ENCODE results near the gene DIS3L. TPM values are rescaled to one million over a fixed set of nuclear protein-coding genes. Genes with fewer than 3 reads are reported as not detected.
A peak's percentile ranks its signal among the peaks of the same experiment; 100 is the strongest.
"Not testable (repeated sequence)": the region's sequence is repeated elsewhere in the genome, so short reads cannot be mapped to it uniquely, and the experiment has no call there.

DIS3L gene
- total RNA-seq, 1 donor from 2014 or later: 12.4 TPM

DNA sequence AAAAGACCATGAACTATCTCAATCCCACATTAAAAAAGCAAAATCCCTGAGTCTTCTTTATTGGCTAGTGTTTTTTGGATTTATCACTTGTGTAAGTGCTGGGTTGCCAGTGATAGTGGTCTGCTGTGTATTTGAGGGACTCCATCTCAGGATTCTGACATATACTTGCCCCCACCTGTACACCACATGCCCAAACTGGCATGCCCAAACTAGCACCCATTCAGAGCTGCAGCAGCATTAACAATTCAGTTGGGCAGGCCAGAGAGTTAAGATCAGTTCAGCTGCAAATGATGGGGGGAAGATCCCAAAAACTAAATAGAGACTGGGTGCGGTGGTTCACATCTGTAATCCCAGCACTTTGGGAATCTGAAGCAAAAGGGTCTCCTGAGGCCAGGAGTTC lies 69.4 kb downstream of the DIS3L start:
- H3K36me3 ChIP-seq (ENCODE audit: control insufficient read depth, insufficient read depth, low read length): no peaks in the 10 kb centered on the region
- no peak for DNase-seq (ENCODE audit: low read depth)
- TF ChIP-seq, protein P1, sequence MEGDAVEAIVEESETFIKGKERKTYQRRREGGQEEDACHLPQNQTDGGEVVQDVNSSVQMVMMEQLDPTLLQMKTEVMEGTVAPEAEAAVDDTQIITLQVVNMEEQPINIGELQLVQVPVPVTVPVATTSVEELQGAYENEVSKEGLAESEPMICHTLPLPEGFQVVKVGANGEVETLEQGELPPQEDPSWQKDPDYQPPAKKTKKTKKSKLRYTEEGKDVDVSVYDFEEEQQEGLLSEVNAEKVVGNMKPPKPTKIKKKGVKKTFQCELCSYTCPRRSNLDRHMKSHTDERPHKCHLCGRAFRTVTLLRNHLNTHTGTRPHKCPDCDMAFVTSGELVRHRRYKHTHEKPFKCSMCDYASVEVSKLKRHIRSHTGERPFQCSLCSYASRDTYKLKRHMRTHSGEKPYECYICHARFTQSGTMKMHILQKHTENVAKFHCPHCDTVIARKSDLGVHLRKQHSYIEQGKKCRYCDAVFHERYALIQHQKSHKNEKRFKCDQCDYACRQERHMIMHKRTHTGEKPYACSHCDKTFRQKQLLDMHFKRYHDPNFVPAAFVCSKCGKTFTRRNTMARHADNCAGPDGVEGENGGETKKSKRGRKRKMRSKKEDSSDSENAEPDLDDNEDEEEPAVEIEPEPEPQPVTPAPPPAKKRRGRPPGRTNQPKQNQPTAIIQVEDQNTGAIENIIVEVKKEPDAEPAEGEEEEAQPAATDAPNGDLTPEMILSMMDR (IDR thresholded peaks at IDR 0.05; ENCODE audit: insufficient read depth, low read length, poor library complexity, severe bottlenecking): no peak
- no peaks in the 10 kb centered on the region for H3K27me3 ChIP-seq (ENCODE audit: control insufficient read depth, insufficient read depth, low read length)
- no peak overlapping the region for H3K4me3 ChIP-seq (ENCODE audit: low read depth, low read length)

- Histone ChIP-seq H3K36me3 (ENCODE audit: control insufficient read depth, insufficient read depth, low read length) (no peaks in the 10 kb centered on the region), H3K27me3 (ENCODE audit: control insufficient read depth, insufficient read depth, low read length) (no peaks in the 10 kb centered on the region), H3K4me3 (ENCODE audit: low read depth, low read length) (no peak overlapping the region)
- DNase-seq (ENCODE audit: low read depth): no peak
- TF ChIP-seq, protein P1 (IDR thresholded peaks at IDR 0.05; ENCODE audit: insufficient read depth, low read length, poor library complexity, severe bottlenecking): no peak
Observed at GRCh38 chr15:66364944-66365528, 71.7 kb downstream of the DIS3L start.

GRCh38 chr15:66369773-66370651 lies 76.6 kb downstream of the DIS3L start:
- TF ChIP-seq, protein P1 (IDR thresholded peaks at IDR 0.05; ENCODE audit: insufficient read depth, low read length, poor library complexity, severe bottlenecking): no peak
- Histone ChIP-seq H3K4me3 (ENCODE audit: low read depth, low read length) (peak overlapping the region; percentile 18), H3K36me3 (ENCODE audit: control insufficient read depth, insufficient read depth, low read length) (no peaks in the 10 kb centered on the region), H3K27me3 (ENCODE audit: control insufficient read depth, insufficient read depth, low read length) (no peaks in the 10 kb centered on the region)
- no peak for DNase-seq (ENCODE audit: low read depth)

DNA sequence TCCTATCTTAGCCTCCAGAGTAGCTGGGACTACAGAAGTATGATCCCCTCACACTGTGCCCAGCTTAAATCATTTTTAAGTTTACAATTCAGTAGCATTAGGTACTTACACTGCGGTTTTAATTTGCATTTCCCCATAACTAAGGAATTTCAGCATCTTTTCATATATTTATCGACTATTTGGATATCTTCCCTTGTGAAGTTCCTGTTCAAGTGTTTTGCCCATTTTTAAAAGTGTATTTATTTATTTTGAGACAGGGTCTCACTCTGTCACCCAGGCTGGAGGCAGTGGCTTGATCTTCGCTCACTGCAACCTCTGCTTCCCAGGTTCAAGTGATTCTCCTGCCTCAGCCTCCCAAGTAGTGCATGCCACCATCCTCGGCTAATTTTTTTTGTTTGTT lies 80.8 kb downstream of the DIS3L start:
- DNase-seq (ENCODE audit: low read depth): no peak
- Histone ChIP-seq H3K4me3 (ENCODE audit: low read depth, low read length) (no peak overlapping the region), H3K27me3 (ENCODE audit: control insufficient read depth, insufficient read depth, low read length) (no peaks in the 10 kb centered on the region), H3K36me3 (ENCODE audit: control insufficient read depth, insufficient read depth, low read length) (no peaks in the 10 kb centered on the region)
- TF ChIP-seq, protein P1 (IDR thresholded peaks at IDR 0.05; ENCODE audit: insufficient read depth, low read length, poor library complexity, severe bottlenecking): no peak

- Histone ChIP-seq H3K4me3 (ENCODE audit: low read depth, low read length) (no peak overlapping the region), H3K27me3 (ENCODE audit: control insufficient read depth, insufficient read depth, low read length) (no peaks in the 10 kb centered on the region), H3K36me3 (ENCODE audit: control insufficient read depth, insufficient read depth, low read length) (no peaks in the 10 kb centered on the region)
- no peak for DNase-seq (ENCODE audit: low read depth)
- TF ChIP-seq, protein P1 (IDR thresholded peaks at IDR 0.05; ENCODE audit: insufficient read depth, low read length, poor library complexity, severe bottlenecking): no peak
Observed at GRCh38 chr15:66378814-66379430, 85.6 kb downstream of the DIS3L start.

- not testable (repeated sequence) for H3K4me3 ChIP-seq (ENCODE audit: low read depth, low read length); DNase-seq (ENCODE audit: low read depth); H3K27me3 ChIP-seq (ENCODE audit: control insufficient read depth, insufficient read depth, low read length); H3K36me3 ChIP-seq (ENCODE audit: control insufficient read depth, insufficient read depth, low read length)
Observed at GRCh38 chr15:66381376-66381775, 88.0 kb downstream of the DIS3L start.

Measured in kidney epithelial cell (primary cell).